NCI-H1048 (cell line): ENCODE data around the gene CCSER2.

Experiments used
- DNase-seq: peaks from one replicate; lab custom pipeline; 2025; lab: John Stamatoyannopoulos, UW

Gene CCSER2

DNA sequence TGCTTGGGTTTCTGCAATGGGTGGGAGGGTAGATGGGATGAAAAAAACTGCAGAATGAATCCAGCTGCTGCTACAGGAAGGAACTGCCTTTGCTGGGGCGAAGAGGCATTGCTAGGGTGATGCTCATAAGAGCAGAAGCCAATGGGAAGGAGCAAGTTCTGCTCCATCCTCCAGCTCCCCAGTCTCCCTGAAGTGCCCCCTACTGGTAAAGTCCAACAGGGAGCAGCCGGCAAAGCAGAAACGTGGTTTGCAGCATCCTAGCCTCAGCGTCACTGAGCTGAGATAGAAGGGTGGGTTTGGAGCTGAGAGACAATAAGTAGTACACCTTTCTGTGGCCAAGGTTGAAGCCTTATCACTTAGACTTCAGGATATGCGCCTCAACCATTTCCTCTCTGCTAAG is 220.5 kb downstream of the CCSER2 start:
- no peak for DNase-seq

DNA sequence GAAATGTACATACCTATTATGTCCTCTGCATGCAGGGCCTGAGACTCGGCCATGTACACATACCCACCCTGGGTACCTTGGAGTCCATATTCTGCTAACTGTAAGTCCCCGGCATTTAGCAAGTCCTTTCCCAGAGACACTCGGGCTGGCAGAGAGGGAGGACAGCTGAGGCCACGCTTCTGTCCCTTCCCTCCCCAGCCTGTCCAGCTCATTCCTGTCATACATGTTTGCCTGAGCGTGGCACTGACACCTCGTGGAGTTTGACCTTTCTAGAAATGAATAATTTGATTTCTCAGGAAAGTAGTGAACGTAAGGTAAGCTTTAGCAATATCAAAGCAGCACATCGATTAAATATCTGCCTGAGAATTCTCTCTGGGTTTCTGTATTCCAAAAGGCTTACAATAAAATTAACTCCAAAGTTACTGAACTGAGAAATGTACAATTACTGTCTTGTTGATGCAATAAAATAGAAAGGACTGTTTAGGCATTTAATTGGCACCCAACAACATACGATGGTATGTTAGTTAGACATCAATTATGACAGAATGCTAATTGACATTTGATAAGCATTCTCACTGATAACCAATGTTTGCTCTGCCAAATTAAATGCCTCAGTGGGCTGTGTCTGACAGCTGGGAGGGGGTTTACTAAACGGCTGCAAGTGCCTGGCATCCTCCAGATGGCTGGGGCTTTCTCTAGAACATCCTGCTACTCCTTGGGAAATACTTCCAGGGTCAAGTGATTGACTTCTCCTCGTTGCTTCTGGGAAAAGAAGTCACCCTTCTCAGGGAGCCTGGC is 221.2 kb downstream of the CCSER2 start:
- no peak for DNase-seq

DNA sequence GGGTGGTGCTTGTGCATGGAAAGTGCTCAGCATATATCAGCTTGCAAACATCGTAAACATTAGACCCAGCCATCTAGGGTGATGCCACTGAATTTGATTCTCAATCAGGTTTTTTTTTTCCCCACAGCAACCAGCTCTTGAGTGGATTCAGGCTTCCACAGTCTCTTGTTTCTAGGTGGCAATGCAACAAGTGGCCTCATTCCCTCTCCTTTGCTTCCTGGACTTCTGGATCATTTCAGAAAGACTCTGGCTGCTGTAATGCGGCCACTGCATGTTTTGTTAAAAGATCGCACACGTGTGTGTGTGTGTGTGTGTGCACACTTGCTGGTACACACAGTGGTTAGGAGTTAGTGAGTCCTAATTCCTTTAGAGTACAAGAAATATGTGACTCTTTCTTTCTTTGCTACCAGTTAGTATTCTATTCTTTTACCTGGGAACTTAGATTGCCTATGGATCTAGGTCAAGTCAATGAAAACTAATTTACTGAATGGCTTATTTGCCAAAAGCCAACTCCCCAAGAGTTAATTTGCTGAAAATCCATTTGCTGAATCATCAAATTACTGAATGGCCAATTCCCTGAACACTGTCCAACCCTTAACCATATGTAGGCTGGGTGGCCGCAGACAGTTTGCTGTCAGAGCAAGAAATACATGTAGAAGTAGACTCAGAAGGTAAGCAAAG is 222.5 kb downstream of the CCSER2 start:
- no peak for DNase-seq

DNA sequence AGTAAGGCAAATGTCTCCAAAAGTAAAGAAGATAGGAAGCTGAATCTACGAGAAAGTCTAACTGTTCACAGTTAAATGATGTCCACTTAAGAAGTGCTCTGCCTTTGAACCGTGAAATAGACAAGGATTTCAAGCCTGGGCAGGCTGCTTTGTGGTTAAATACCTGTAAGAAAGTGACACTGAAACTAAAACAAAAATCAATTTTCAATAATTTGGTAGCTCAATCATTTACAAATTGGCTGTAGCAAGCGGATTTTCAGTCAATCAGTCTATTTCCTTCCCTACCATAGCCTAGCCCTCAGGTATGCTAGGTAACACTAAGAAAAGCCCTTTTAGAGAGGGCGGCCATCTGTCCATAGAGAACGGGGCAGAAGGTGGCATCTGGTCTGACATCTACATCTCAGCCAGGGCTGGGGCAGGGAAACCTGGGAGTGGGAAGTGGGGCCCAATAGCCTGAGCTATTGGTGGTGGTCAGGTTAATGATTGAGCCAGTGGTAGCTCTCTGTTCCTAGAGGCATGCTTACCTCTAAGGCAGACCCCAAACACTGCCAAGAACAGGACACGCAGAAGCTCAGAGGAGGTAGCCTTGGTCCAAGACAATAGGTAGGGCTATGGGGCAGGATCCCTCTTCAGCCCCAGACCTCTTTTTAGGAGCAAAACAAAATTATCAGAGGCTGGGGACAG is 223.2 kb downstream of the CCSER2 start:
- no peak for DNase-seq

DNA sequence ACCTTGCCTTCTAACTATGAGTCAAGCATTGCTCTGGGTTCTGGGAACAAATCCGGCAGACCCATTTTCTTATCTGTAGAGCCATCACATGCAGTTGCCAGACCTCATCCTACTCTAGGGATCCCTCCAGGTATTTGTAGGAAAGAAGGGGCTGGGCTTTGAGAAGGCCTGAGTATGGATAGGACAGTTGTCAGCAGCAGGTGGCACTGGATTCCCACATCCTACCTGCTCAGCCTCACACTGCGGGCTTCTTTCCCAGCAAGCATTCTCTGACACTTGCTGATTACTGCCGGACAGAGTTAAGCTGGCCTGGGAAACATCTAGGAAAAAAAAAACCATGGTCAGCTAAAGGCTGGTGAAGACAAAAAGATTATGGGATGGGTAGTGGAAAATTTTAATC is 224.1 kb downstream of the CCSER2 start:
- DNase-seq = no peak

DNA sequence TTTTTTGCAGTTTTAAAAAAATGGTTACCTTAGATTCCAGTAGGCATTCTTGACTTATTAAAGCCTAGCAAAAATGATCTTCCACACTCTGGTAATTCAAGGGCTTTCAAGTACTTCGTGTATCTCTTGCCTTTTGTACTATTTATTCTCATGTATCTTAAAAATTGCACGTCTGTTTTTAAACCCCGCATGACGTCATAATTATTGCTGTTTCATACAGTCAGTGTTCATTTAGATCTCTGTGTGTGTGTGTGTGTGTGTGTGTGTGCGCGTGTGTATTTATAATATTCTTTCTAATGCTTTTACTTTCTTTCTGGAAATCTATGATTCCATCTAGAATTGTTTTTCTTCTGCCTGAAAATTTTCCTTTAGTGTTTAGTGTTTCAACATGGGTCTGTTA is 234.2 kb downstream of the CCSER2 start:
- no peak for DNase-seq

DNA sequence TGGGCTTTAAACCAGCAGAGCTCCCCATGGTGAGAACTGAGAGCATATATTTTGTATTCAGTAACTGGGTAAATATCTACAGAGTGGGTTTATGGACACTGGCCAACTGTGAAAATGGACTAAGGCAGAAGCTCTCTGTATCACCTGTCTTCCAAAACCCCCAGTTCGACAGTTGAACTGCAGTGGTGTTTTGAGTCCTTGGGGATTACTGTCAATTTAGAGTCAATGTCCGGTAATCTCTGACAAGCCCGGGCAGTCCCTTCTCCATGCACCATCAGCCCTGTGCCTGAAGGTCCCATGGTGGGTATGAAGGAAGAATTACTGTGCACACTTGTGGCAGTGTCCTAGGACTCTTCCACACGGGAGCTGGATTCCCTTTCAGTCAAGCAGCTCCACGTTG is 235.0 kb downstream of the CCSER2 start:
- no peak for DNase-seq

DNA sequence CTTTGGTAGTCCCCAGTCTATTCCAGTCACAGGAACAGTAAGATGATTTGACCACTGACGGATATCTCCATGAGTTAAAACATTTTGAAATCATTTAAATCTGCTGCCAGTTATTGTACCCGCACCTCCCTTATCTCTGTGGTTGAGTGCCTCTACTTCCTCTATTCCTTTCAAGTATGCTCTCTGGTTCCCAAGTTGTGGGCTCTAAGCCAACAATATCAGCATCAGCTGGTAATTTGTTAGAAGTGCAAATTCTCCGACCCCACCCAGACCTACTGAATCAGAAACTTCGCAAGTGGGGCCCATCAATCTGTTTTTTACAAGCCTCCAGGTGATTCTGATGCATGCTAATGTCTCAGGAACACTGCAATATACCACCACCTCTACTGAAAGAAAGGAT is 235.5 kb downstream of the CCSER2 start:
- DNase-seq = no peak

DNA sequence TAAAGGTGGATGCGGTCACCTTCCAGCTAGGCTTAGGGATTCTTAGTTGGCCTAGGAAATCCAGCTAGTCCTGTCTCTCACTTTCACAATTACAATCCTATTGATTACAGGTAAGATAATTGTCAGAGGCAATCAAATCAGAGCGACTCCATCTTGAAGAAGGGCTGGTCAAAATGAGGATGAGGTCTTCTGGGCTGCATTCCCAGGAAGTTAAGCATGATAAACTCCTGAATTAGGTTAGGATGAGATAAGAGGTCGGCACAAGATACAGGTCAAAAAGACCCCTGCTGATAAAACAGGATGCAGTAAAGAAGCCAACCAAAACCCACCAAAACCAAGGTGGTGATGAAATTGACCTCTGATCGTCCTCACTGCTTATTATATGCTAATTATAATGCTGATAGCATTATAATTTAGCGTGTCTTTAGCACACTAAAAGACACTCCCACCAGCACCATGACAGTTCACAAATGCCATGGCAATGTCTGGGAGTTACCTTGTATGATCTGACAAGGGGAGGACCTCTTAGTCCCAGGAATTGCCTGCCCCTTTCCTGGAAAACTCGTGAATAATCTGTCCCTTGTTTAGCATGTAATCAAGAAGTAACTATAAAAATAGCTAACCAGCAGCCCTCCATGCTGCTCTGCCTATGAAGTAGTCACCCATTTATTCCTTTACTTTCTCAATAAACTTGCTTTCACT is 237.6 kb downstream of the CCSER2 start:
- no peak for DNase-seq

DNA sequence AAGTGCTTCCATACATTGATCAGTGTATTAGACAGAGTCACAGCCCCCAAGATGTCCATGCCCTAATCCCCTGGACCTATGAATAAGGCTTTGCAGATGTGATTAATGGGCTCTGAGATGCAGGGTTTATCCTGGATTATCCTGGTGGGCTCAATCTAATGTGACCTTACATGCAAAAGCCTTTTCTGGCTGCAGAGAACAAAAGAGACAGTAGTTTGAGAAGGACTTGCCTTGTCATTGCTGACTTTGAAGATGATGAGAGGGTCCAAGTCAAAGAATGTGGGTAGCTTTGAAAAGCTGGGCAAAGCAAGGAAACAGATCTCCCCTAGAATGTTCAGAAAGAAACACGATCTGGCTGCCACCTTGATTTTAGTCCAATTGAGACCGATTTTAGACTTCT is 238.7 kb downstream of the CCSER2 start:
- DNase-seq = no peak
